CD4-positive, alpha-beta memory T cell (primary cell): ENCODE data around the gene RHOJ. TPM values are rescaled to one million over a fixed set of nuclear protein-coding genes. Genes with fewer than 3 reads are reported as not detected.

ENCODE experiments used
- CTCF ChIA-PET: fragments of 350-600 bp; sonication (Branson Sonifier 250); formaldehyde crosslinking; loops from one replicate; lab custom pipeline; 2021; ENCODE audit warnings: inconsistent platforms; ENCODE audit not compliant: partially characterized antibody; lab: Charles Lee
- POLR2A ChIA-PET: fragments of 350-600 bp; sonication (Branson Sonifier 250); formaldehyde crosslinking; loops from one replicate; lab custom pipeline; 2021; ENCODE audit not compliant: partially characterized antibody; lab: Charles Lee
- DNase-seq, 5 donors: peaks; one replicate each; pipeline versions ENCODE4 v3.0.0 to v3.0.0-alpha.2; 2020 to 2022; ENCODE audit warnings: mixed read lengths in 1 of 5
- H3K27ac ChIP-seq: one replicate; pipeline ENCODE4 v1.7.0; 2013; ENCODE audit warnings: low read depth, low read length
- H3K27me3 ChIP-seq: 2 replicates; pipeline ENCODE4 v1.7.0; 2013; ENCODE audit warnings: mild to moderate bottlenecking, low read length, moderate library complexity; ENCODE audit not compliant: insufficient read depth
- H3K36me3 ChIP-seq: 2 replicates; pipeline ENCODE4 v1.7.0; 2013; ENCODE audit warnings: mild to moderate bottlenecking, low read length, moderate library complexity; ENCODE audit not compliant: insufficient read depth
- H3K4me1 ChIP-seq: 2 replicates; pipeline ENCODE4 v1.7.0; 2013; ENCODE audit warnings: mild to moderate bottlenecking, low read length, moderate library complexity; ENCODE audit not compliant: insufficient read depth
- H3K4me3 ChIP-seq, 2 donors: one replicate each; pipeline ENCODE4 v1.7.0; 2013; ENCODE audit warnings: low read length in 2 of 2, mild to moderate bottlenecking in 1 of 2
- H3K9me3 ChIP-seq, 2 donors: one replicate each; pipeline ENCODE4 v1.7.0; 2013; ENCODE audit warnings: low read length in 2 of 2, control low read depth in 1 of 2; ENCODE audit not compliant: control insufficient read depth in 1 of 2
- H3K27ac Mint-ChIP-seq, 7 donors: one replicate each; pipeline ENCODE4 v1.8.0; 2020 to 2021; ENCODE audit warnings: mixed read lengths in 7 of 7, mild to moderate bottlenecking in 6 of 7, inconsistent platforms in 3 of 7, moderate library complexity in 3 of 7
- H3K27me3 Mint-ChIP-seq, 2 donors: one replicate each; pipeline ENCODE4 v1.8.0; 2020 to 2021; ENCODE audit warnings: mixed read lengths in 2 of 2
- H3K36me3 Mint-ChIP-seq, 2 donors: one replicate each; pipeline ENCODE4 v1.8.0; 2020 to 2021; ENCODE audit warnings: mixed read lengths in 2 of 2, inconsistent platforms in 1 of 2, mild to moderate bottlenecking in 1 of 2
- H3K4me1 Mint-ChIP-seq, 4 donors: one replicate each; pipeline ENCODE4 v1.8.0; 2020 to 2021; ENCODE audit warnings: mixed read lengths in 4 of 4, mild to moderate bottlenecking in 1 of 4
- H3K4me3 Mint-ChIP-seq, 8 donors: one replicate each; pipeline ENCODE4 v1.8.0; 2020 to 2021; ENCODE audit warnings: mixed read lengths in 8 of 8, mild to moderate bottlenecking in 7 of 8, moderate library complexity in 6 of 8, inconsistent platforms in 3 of 8
- H3K9me3 Mint-ChIP-seq, 8 donors: one replicate each; pipeline ENCODE4 v1.8.0; 2020 to 2021; ENCODE audit warnings: mixed read lengths in 8 of 8, mild to moderate bottlenecking in 5 of 8, inconsistent platforms in 3 of 8, moderate library complexity in 1 of 8
- intact Hi-C: fragments of 100-400 bp; cut with micrococcal nuclease; formaldehyde crosslinking; loops from one replicate; pipeline ENCODE4 v1.15.1; 2023
- polyA plus RNA-seq, 2 donors: library from polyadenylated mRNA; unstranded; fragments of 300-500 nt; fragmentation: Illumina TruSeq; gene quantifications; one replicate each; pipeline ENCODE4 v1.2.3, GENCODE V29; 2021
- total RNA-seq, 2 experiments: library from RNA; stranded (reverse); gene quantifications; one replicate each; pipeline ENCODE4 v1.2.3, GENCODE V29; 2021

The RHOJ gene
- total and polyA plus RNA-seq, 4 experiments from 2014 or later: not detected

- no peak overlapping the region for H3K4me3 Mint-ChIP-seq
These were observed 118.2 kb downstream of the RHOJ start for GRCh38 chr14:63322472-63322871.

DNA sequence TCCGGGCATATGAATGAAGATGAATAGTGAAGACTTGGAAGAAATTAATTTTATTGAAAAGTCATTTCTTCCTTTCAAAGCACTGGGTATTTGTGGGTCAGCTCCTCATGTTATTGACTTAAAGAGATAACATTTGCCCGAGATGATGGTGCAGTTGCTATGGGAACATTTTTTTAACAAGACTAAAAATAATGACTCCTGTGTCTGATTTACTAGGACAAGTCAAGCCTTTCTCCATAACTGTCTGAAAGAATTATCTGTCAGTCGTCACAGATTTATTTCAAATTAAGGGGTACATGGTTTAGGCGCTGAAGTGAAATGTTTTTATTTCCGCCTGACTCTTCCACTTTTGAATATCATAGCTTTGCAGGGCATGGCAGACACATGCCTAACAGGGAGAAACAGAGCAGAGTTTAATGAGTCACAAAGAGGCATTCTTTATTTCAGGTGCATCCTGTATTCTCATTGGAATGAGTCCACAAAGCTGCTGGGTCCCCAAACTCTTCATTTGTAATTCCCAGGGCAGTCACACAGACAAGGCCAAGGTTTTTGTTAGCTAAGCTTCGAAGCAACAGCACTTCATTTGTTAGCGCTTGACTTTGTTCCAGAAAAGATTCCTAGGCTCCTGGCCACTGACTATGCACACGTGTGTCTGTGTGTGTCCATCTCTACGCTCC is 118.8 kb downstream of the RHOJ start:
- Mint-ChIP-seq H3K36me3 (no peaks in the 10 kb centered on the region), H3K4me3 (no peak overlapping the region), H3K27me3 (peaks cover 11 to 18% of the 10 kb centered on the region in 2 donors), H3K4me1 (no peaks in the 10 kb centered on the region), H3K27ac (no peak overlapping the region), H3K9me3 (peaks cover 0 to 2% (median 0%) of the 10 kb centered on the region in 8 donors)
- no peaks in the 10 kb centered on the region for H3K36me3 ChIP-seq
- POLR2A ChIA-PET: no interaction called here
- DNase-seq: no peak
- H3K27ac ChIP-seq: no peak overlapping the region
- intact Hi-C loops: no loop called here
- H3K9me3 ChIP-seq: no peaks in the 10 kb centered on the region
- H3K27me3 ChIP-seq: no peaks in the 10 kb centered on the region
- no peak overlapping the region for H3K4me3 ChIP-seq
- H3K4me1 ChIP-seq: no peaks in the 10 kb centered on the region
- CTCF ChIA-PET: no interaction called here

More at GRCh38 chr14:63322472-63322871, 118.2 kb downstream of the RHOJ start:
- Histone ChIP-seq H3K27me3 (no peaks in the 10 kb centered on the region), H3K27ac (no peak overlapping the region), H3K4me3 (no peak overlapping the region), H3K36me3 (no peaks in the 10 kb centered on the region), H3K9me3 (no peaks in the 10 kb centered on the region), H3K4me1 (no peaks in the 10 kb centered on the region)
- intact Hi-C loops: no loop called here
- Mint-ChIP-seq H3K36me3 (no peaks in the 10 kb centered on the region), H3K27ac (no peak overlapping the region), H3K4me1 (no peaks in the 10 kb centered on the region), H3K9me3 (peaks cover 0 to 2% (median 0%) of the 10 kb centered on the region in 8 donors), H3K27me3 (peaks cover 11 to 21% of the 10 kb centered on the region in 2 donors)
- CTCF ChIA-PET: no interaction called here
- no peak for DNase-seq
- POLR2A ChIA-PET: no interaction called here

DNA sequence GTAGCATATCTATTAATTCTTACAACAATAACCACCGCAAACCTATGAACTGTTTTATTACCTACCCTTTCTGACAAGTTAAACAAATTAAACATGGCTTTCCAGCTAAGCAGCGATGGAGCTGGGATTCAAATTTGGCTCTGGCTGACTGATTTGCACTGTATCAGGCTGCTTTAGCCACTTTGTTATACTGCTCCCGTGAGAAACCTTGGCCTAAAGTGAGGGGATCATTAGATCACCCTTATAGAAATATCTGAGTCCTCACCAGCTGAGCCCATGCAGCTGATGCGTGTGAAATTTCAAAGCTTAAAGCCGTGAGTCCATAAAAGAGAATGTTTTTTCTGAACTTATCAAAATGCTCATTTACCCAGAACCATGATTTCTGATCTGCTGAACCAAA is 122.6 kb downstream of the RHOJ start:
- no peak for DNase-seq
- H3K4me1 Mint-ChIP-seq: no peaks in the 10 kb centered on the region
- H3K27me3 Mint-ChIP-seq: peaks cover 10 to 13% of the 10 kb centered on the region in 2 donors
- no peaks in the 10 kb centered on the region for H3K27me3 ChIP-seq
- ChIA-PET POLR2A (no interaction called here), CTCF (no interaction called here)
- H3K36me3 ChIP-seq: no peaks in the 10 kb centered on the region
- H3K4me1 ChIP-seq: no peaks in the 10 kb centered on the region
- H3K27ac ChIP-seq: no peak overlapping the region
- H3K27ac Mint-ChIP-seq: no peak overlapping the region
- H3K4me3 ChIP-seq: no peak overlapping the region
- H3K9me3 ChIP-seq: no peaks in the 10 kb centered on the region
- no peak overlapping the region for H3K4me3 Mint-ChIP-seq
- no peaks in the 10 kb centered on the region for H3K36me3 Mint-ChIP-seq
- intact Hi-C loops: no loop called here
- peaks cover 0 to 5% (median 0%) of the 10 kb centered on the region in 8 donors for H3K9me3 Mint-ChIP-seq

DNA sequence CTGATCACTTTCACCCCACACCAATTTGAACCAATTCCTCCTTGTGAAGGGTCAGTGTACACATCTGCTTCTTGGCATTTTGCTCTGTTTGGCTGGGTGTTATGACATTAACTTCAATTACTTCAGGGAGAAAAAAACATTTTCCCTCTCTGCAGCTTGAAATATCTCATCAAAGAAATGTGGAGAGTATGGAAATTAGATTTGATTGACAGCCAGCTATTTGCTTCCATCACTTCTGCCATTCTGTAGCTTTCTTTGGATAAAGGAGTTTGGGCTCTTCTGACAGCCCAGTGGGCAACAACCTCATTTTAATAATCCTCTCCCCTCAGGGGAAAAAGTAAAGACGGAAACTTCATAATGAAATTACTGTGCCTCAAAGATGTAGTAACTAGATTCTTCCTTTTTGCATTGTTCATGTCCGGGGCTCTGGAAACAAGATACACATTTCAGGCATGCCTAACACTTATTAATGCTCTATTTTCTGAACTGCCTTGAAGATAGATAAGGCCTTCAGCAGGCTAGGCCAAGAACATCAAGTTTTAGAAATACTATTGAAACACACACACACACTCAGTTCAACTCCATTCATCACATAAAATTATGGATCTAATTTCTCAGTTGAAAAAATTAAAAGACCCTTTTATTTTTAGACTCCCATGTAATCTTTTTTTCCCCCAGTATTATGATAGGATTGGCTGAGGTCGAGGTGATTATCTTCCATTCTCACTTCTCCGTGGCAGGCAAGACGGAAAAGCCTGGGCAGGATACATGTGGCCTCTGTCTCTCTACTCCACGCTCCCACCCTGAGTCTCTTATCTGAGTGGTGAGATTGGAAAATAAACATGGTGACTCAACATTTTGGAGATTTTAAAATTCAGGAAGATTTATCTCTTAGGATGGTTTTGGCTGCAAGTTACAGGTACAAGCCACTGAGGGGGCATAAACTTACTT is 124.8 kb downstream of the RHOJ start:
- DNase-seq: no peak
- POLR2A ChIA-PET: no interaction called here
- intact Hi-C loops: no loop called here
- Mint-ChIP-seq H3K4me1 (no peaks in the 10 kb centered on the region), H3K9me3 (peaks cover 0 to 6% (median 0%) of the 10 kb centered on the region in 8 donors), H3K36me3 (no peaks in the 10 kb centered on the region), H3K4me3 (no peak overlapping the region), H3K27ac (no peak overlapping the region), H3K27me3 (peaks cover 16 to 19% of the 10 kb centered on the region in 2 donors)
- no peak overlapping the region for H3K27ac ChIP-seq
- CTCF ChIA-PET: no interaction called here
- no peaks in the 10 kb centered on the region for H3K4me1 ChIP-seq
- no peaks in the 10 kb centered on the region for H3K9me3 ChIP-seq
- no peaks in the 10 kb centered on the region for H3K27me3 ChIP-seq
- no peak overlapping the region for H3K4me3 ChIP-seq
- no peaks in the 10 kb centered on the region for H3K36me3 ChIP-seq

GRCh38 chr14:63342371-63342770 is 138.1 kb downstream of the RHOJ start:
- ChIA-PET CTCF (no interaction called here), POLR2A (no interaction called here)
- Mint-ChIP-seq H3K27ac (peak overlapping the region in 1 of 7 donors; percentile 46), H3K27me3 (peaks cover 20 to 30% of the 10 kb centered on the region in 2 donors), H3K4me1 (no peaks in the 10 kb centered on the region), H3K9me3 (peaks cover 0 to 4% (median 1%) of the 10 kb centered on the region in 8 donors), H3K36me3 (no peaks in the 10 kb centered on the region), H3K4me3 (no peak overlapping the region)
- Histone ChIP-seq H3K4me3 (no peak overlapping the region), H3K4me1 (no peaks in the 10 kb centered on the region), H3K9me3 (no peaks in the 10 kb centered on the region), H3K27me3 (peaks cover 3% of the 10 kb centered on the region), H3K36me3 (no peaks in the 10 kb centered on the region), H3K27ac (no peak overlapping the region)
- no peak for DNase-seq
- intact Hi-C loops: no loop called here

Other genes starting within 250 kb of the RHOJ start
- gene KCNH5, start 159.0 kb upstream of the RHOJ start, total RNA-seq: not detected
- gene KCNH5, start 159.0 kb upstream of the RHOJ start, polyA plus RNA-seq: not detected
- not detected for gene GPHB5, start 114.5 kb downstream of the RHOJ start, total RNA-seq
- gene GPHB5, start 114.5 kb downstream of the RHOJ start, polyA plus RNA-seq: not detected